HEK293 (cell line): ENCODE results near the gene ARID3B.

ENCODE experiments used
- CTCF ChIA-PET: fragments of 350-600 bp; formaldehyde crosslinking; extraction: SDS; loops from one replicate; lab custom pipeline; 2021; ENCODE audit warnings: antibody characterized with exemption; lab: Yijun Ruan, JAX
- POLR2A ChIA-PET: fragments of 300-600 bp; formaldehyde crosslinking; extraction: SDS; loops from one replicate; lab custom pipeline; 2020; ENCODE audit warnings: antibody characterized with exemption, inconsistent platforms; lab: Yijun Ruan, JAX
- H3K27ac ChIP-seq: fragments of 200-500 bp; sonication (Bioruptor generic); 2 replicates; pipeline ENCODE4 v1.5.1; 2014; ENCODE audit warnings: low read depth, low read length, control low read depth, inconsistent platforms; ENCODE audit errors: extremely low read depth
- H3K36me3 ChIP-seq, 2 experiments: fragments of 200-500 bp in 1 of 2; sonication (Bioruptor generic) in 1 of 2; 1 replicate in 1 of 2; 2 replicates in 1 of 2; pipeline ENCODE4 v1.5.1; 2014 to 2017; ENCODE audit warnings: inconsistent platforms in 2 of 2, low read length in 2 of 2; ENCODE audit not compliant: control insufficient read depth in 2 of 2, insufficient read depth in 1 of 2
- H3K4me1 ChIP-seq: fragments of 200-500 bp; sonication (Bioruptor generic); 2 replicates; pipeline ENCODE4 v1.5.1; 2014; ENCODE audit warnings: mild to moderate bottlenecking, low read length, inconsistent platforms; ENCODE audit not compliant: control insufficient read depth, insufficient read depth
- H3K4me3 ChIP-seq: 2 replicates; pipeline ENCODE4 v1.5.1; 2011; ENCODE audit warnings: low read depth, mild to moderate bottlenecking, control low read depth, low read length, moderate library complexity
- H3K9me3 ChIP-seq: fragments of 200-500 bp; sonication (Bioruptor generic); 2 replicates; pipeline ENCODE4 v1.5.1; 2014; ENCODE audit warnings: low read depth, low read length, inconsistent platforms; ENCODE audit not compliant: control insufficient read depth, insufficient read depth
- BCL6B ChIP-seq: fragments of 450-650 bp; formaldehyde crosslinking; IDR thresholded peaks from 2 replicates; pipeline ENCODE4 v1.5.1; 2017; ENCODE audit warnings: missing biosample characterization, missing genetic modification characterization
- GLIS1 ChIP-seq: fragments of 450-650 bp; formaldehyde crosslinking; IDR thresholded peaks from 2 replicates; pipeline ENCODE4 v1.5.1; 2016; ENCODE audit warnings: missing biosample characterization, missing genetic modification characterization
- KLF17 ChIP-seq: fragments of 450-650 bp; formaldehyde crosslinking; IDR thresholded peaks from 2 replicates; pipeline ENCODE4 v1.5.1; 2016; ENCODE audit warnings: missing biosample characterization, missing genetic modification characterization
- KLF8 ChIP-seq: fragments of 450-650 bp; formaldehyde crosslinking; IDR thresholded peaks from 2 replicates; pipeline ENCODE4 v1.5.1; 2016; ENCODE audit warnings: missing biosample characterization, missing genetic modification characterization
- OSR2 ChIP-seq: fragments of 450-650 bp; formaldehyde crosslinking; IDR thresholded peaks from 2 replicates; pipeline ENCODE4 v1.5.1; 2016; ENCODE audit warnings: missing biosample characterization, missing genetic modification characterization
- SP7 ChIP-seq: fragments of 450-650 bp; formaldehyde crosslinking; IDR thresholded peaks from 2 replicates; pipeline ENCODE4 v1.5.1; 2016; ENCODE audit warnings: missing biosample characterization, missing genetic modification characterization
- YY2 ChIP-seq: fragments of 450-650 bp; formaldehyde crosslinking; IDR thresholded peaks from 2 replicates; pipeline ENCODE4 v1.5.1; 2016; ENCODE audit warnings: missing biosample characterization, missing genetic modification characterization
- ZBTB17 ChIP-seq: fragments of 450-650 bp; formaldehyde crosslinking; IDR thresholded peaks from 2 replicates; pipeline ENCODE4 v1.5.1; 2016; ENCODE audit warnings: missing biosample characterization, missing genetic modification characterization
- ZBTB8A ChIP-seq: fragments of 450-650 bp; formaldehyde crosslinking; IDR thresholded peaks from 2 replicates; pipeline ENCODE4 v1.5.1; 2016; ENCODE audit warnings: missing biosample characterization, missing genetic modification characterization
- ZEB2 ChIP-seq: fragments of 450-650 bp; formaldehyde crosslinking; IDR thresholded peaks from 2 replicates; pipeline ENCODE4 v1.5.1; 2016; ENCODE audit warnings: missing biosample characterization, missing genetic modification characterization
- ZNF157 ChIP-seq: fragments of 450-650 bp; formaldehyde crosslinking; IDR thresholded peaks from 2 replicates; pipeline ENCODE4 v1.5.1; 2016; ENCODE audit warnings: missing biosample characterization, missing genetic modification characterization
- ZNF184 ChIP-seq: fragments of 450-650 bp; IDR thresholded peaks from 2 replicates; pipeline ENCODE4 v1.5.1; 2018; ENCODE audit warnings: missing biosample characterization, mild to moderate bottlenecking, missing genetic modification characterization
- ZNF366 ChIP-seq: fragments of 450-650 bp; formaldehyde crosslinking; conservative IDR thresholded peaks from 2 replicates; pipeline ENCODE4 v1.5.1; 2016; ENCODE audit warnings: missing biosample characterization, missing genetic modification characterization
- ZNF398 ChIP-seq: fragments of 450-650 bp; formaldehyde crosslinking; IDR thresholded peaks from 2 replicates; pipeline ENCODE4 v1.5.1; 2017; ENCODE audit warnings: missing biosample characterization, missing genetic modification characterization
- ZNF501 ChIP-seq: fragments of 450-650 bp; formaldehyde crosslinking; IDR thresholded peaks from 2 replicates; pipeline ENCODE4 v1.5.1; 2016; ENCODE audit warnings: missing biosample characterization, missing genetic modification characterization
- ZNF629 ChIP-seq: fragments of 450-650 bp; formaldehyde crosslinking; IDR thresholded peaks from 2 replicates; pipeline ENCODE4 v1.5.1; 2017; ENCODE audit warnings: missing biosample characterization, missing genetic modification characterization
- ZNF707 ChIP-seq: fragments of 450-650 bp; formaldehyde crosslinking; IDR thresholded peaks from 2 replicates; pipeline ENCODE4 v1.5.1; 2016; ENCODE audit warnings: missing biosample characterization, missing genetic modification characterization
- ZNF768 ChIP-seq: fragments of 450-650 bp; formaldehyde crosslinking; IDR thresholded peaks from 2 replicates; pipeline ENCODE4 v1.5.1; 2018; ENCODE audit warnings: missing biosample characterization, mild to moderate bottlenecking, missing genetic modification characterization
- ZNF785 ChIP-seq: fragments of 450-650 bp; formaldehyde crosslinking; IDR thresholded peaks from 2 replicates; pipeline ENCODE4 v1.5.1; 2016; ENCODE audit warnings: missing biosample characterization, missing genetic modification characterization
- ZXDB ChIP-seq: fragments of 450-650 bp; formaldehyde crosslinking; IDR thresholded peaks from 2 replicates; pipeline ENCODE4 v1.5.1; 2016; ENCODE audit warnings: missing biosample characterization, missing genetic modification characterization
- TF ChIP-seq, protein P1 (sequence below): fragments of 450-650 bp; formaldehyde crosslinking; IDR thresholded peaks from 2 replicates; pipeline ENCODE4 v1.5.1; 2016; ENCODE audit warnings: missing biosample characterization, missing genetic modification characterization

Gene ARID3B

DNA sequence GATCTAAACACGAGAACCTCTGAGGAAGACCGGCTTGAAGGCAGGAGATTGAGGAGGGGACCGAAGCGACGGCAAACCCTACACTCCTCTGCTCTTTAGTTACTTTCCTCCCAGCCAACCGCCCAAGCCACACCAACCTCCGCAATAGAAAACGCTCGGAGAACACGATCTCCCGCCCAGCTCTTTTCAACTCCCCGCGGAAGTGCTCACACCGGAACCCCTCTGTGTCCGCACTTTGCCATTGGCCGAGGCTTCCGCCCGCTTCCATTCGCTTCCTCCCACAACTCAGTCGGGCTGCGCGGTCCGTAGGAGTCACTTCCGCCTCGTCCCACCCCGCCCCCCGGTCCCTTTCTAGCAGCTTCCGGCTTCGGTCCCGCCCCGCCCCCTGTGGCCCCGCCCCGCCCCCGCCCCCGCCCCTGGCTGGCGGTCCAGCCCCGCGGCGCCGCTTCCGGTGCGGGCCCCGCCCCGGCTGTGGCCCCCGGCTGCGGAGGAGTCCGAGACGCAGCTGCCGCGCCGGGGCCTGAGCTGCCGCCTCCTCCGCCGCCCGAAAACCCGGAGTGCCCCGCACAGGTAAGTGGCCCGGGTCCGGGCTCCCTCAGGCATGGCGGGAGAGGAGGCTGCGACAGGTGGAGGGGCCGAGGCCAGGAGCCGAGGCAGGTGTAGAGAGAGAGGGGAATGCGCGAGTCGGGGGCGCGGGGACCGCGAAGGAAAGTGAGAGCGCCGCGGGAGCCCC, at the start of gene ARID3B (continued):
- no peak for TF ChIP-seq ZNF768 (tag by site-specific recombination)
- TF ChIP-seq, all 188 proteins: peak for 63

- peak; percentile 96 for TF ChIP-seq ZNF157 (tag by site-specific recombination)
- TF ChIP-seq ZBTB8A (tag by site-specific recombination): no peak
- Histone ChIP-seq H3K27ac (no peak overlapping the region), H3K36me3 (no peaks in the 10 kb centered on the region; a peak in 1 of 3 replicates), H3K4me3 (no peak overlapping the region), H3K4me1 (peaks cover 3% of the 10 kb centered on the region; the same call in 1 of the 2 replicates), H3K9me3 (no peaks in the 10 kb centered on the region)
- POLR2A ChIA-PET: no interaction called here
- CTCF ChIA-PET: interaction anchor here (0.7 kb wide), 1 partner anchor 169 kb away, joined by 3 read pairs; no protein-coding TSS in a partner anchor
Measured at GRCh38 chr15:74496648-74497047, 44.4 kb upstream of the ARID3B start.

- no peak overlapping the region for H3K4me3 ChIP-seq
- no peaks in the 10 kb centered on the region for H3K9me3 ChIP-seq
- no peaks in the 10 kb centered on the region; a peak in 1 of 3 replicates for H3K36me3 ChIP-seq
- H3K4me1 ChIP-seq: peaks cover 3% of the 10 kb centered on the region; the same call in 1 of the 2 replicates
- POLR2A ChIA-PET: interaction anchor here (0.7 kb wide), 1 partner anchor 33 kb away, joined by 3 read pairs; no protein-coding TSS in a partner anchor
- CTCF ChIA-PET: interaction anchor here (0.6 to 1.6 kb wide), 5 partner anchors 10 to 124 kb away, joined by 3 to 5 read pairs (median 3); no protein-coding TSS in a partner anchor
- H3K27ac ChIP-seq: no peak overlapping the region
- TF ChIP-seq GLIS1 (tag by site-specific recombination) (peak; percentile 17; the same call in 1 of the 2 replicates), KLF8 (tag by site-specific recombination) (peak; percentile 40; the same call in 1 of the 2 replicates), ZNF366 (tag by site-specific recombination) (peak; percentile 48), SP7 (tag by site-specific recombination) (peak; percentile 78), ZNF501 (tag by site-specific recombination) (no peak), ZNF398 (tag by site-specific recombination) (peak; percentile 18; the same call in 1 of the 2 replicates), ZEB2 (0 out of 2 replicates have a peak, but pooled peaks have one; percentile 30), OSR2 (tag by site-specific recombination) (peak; percentile 85), ZNF629 (tag by site-specific recombination) (0 out of 2 replicates have a peak, but pooled peaks have one; percentile 46), ZXDB (peak; percentile 35; the same call in 1 of the 2 replicates), ZNF785 (tag by site-specific recombination) (no peak), ZNF184 (tag by site-specific recombination) (0 out of 2 replicates have a peak, but pooled peaks have one; percentile 63), ZNF707 (tag by site-specific recombination) (no peak), ZBTB17 (tag by site-specific recombination) (0 out of 2 replicates have a peak, but pooled peaks have one; percentile 11), BCL6B (tag by site-specific recombination) (no peak), YY2 (tag by site-specific recombination) (peak; percentile 71), KLF17 (tag by site-specific recombination) (no peak)
- TF ChIP-seq, protein P1, sequence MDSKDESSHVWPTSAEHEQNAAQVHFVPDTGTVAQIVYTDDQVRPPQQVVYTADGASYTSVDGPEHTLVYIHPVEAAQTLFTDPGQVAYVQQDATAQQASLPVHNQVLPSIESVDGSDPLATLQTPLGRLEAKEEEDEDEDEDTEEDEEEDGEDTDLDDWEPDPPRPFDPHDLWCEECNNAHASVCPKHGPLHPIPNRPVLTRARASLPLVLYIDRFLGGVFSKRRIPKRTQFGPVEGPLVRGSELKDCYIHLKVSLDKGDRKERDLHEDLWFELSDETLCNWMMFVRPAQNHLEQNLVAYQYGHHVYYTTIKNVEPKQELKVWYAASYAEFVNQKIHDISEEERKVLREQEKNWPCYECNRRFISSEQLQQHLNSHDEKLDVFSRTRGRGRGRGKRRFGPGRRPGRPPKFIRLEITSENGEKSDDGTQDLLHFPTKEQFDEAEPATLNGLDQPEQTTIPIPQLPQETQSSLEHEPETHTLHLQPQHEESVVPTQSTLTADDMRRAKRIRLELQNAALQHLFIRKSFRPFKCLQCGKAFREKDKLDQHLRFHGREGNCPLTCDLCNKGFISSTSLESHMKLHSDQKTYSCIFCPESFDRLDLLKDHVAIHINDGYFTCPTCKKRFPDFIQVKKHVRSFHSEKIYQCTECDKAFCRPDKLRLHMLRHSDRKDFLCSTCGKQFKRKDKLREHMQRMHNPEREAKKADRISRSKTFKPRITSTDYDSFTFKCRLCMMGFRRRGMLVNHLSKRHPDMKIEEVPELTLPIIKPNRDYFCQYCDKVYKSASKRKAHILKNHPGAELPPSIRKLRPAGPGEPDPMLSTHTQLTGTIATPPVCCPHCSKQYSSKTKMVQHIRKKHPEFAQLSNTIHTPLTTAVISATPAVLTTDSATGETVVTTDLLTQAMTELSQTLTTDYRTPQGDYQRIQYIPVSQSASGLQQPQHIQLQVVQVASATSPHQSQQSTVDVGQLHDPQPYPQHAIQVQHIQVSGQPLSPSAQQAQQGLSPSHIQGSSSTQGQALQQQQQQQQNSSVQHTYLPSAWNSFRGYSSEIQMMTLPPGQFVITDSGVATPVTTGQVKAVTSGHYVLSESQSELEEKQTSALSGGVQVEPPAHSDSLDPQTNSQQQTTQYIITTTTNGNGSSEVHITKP (tag by site-specific recombination): peak; percentile 20; the same call in 1 of the 2 replicates
Measured at GRCh38 chr15:74497584-74497983, 43.4 kb upstream of the ARID3B start.
